Astrocyte (in vitro differentiated cells and primary cell): ENCODE measurements around the gene KDF1. TPM values are rescaled to one million over a fixed set of nuclear protein-coding genes. Genes with fewer than 3 reads are reported as not detected.

ENCODE experiments used
- DNase-seq: peaks from one replicate; pipeline ENCODE4 v3.0.0-alpha.2; 2010; ENCODE audit warnings: low read depth
- FAIRE-seq: peaks from 2 replicates; lab custom pipeline; 2011; peaks lifted over from hg19 to GRCh38; lab: Jason Lieb, UNC
- H2AFZ ChIP-seq: 2 replicates; pipeline ENCODE4 v1.6.0; 2012; ENCODE audit warnings: low read depth, low read length, inconsistent platforms
- H3K27ac ChIP-seq: 2 replicates; pipeline ENCODE4 v1.5.1; 2011; ENCODE audit warnings: low read depth, low read length, inconsistent platforms
- H3K27me3 ChIP-seq: 2 replicates; pipeline ENCODE4 v1.6.0; 2011; ENCODE audit warnings: low read length, inconsistent platforms; ENCODE audit not compliant: insufficient read depth
- H3K36me3 ChIP-seq: 2 replicates; pipeline ENCODE4 v1.5.1; 2011; ENCODE audit warnings: low read length, inconsistent platforms; ENCODE audit not compliant: insufficient read depth
- H3K4me1 ChIP-seq: 2 replicates; pipeline ENCODE4 v1.5.1; 2011; ENCODE audit warnings: low read length, inconsistent platforms; ENCODE audit not compliant: insufficient read depth
- H3K4me2 ChIP-seq: 2 replicates; pipeline ENCODE4 v1.6.0; 2012; ENCODE audit warnings: low read length, inconsistent platforms
- H3K4me3 ChIP-seq: 2 replicates; pipeline ENCODE4 v1.5.1; 2011; ENCODE audit warnings: low read depth, mild to moderate bottlenecking, low read length, inconsistent platforms; ENCODE audit not compliant: insufficient read depth
- H3K79me2 ChIP-seq: 2 replicates; pipeline ENCODE4 v1.6.0; 2012; ENCODE audit warnings: mild to moderate bottlenecking, low read length, inconsistent platforms; ENCODE audit not compliant: insufficient read depth
- H3K9ac ChIP-seq: 2 replicates; pipeline ENCODE4 v1.6.0; 2012; ENCODE audit warnings: mild to moderate bottlenecking, low read length, inconsistent platforms
- H3K9me3 ChIP-seq: 2 replicates; pipeline ENCODE4 v1.5.1; 2012; ENCODE audit warnings: low read depth, mild to moderate bottlenecking, low read length, inconsistent platforms; ENCODE audit not compliant: insufficient read depth
- H4K20me1 ChIP-seq: 2 replicates; pipeline ENCODE4 v1.6.0; 2012; ENCODE audit warnings: low read length, inconsistent platforms; ENCODE audit not compliant: insufficient read depth
- H3K27ac Mint-ChIP-seq: one replicate; pipeline ENCODE4 v1.8.0; 2021; ENCODE audit warnings: mild to moderate bottlenecking, mixed read lengths; ENCODE audit not compliant: unreplicated experiment
- H3K27me3 Mint-ChIP-seq: one replicate; pipeline ENCODE4 v1.8.0; 2021; ENCODE audit warnings: low read depth, mixed read lengths; ENCODE audit not compliant: unreplicated experiment
- H3K36me3 Mint-ChIP-seq: one replicate; pipeline ENCODE4 v1.8.0; 2021; ENCODE audit warnings: low read depth, mixed read lengths; ENCODE audit not compliant: unreplicated experiment
- H3K4me1 Mint-ChIP-seq: one replicate; pipeline ENCODE4 v1.8.0; 2021; ENCODE audit warnings: low read depth, mixed read lengths; ENCODE audit not compliant: unreplicated experiment
- H3K4me3 Mint-ChIP-seq: one replicate; pipeline ENCODE4 v1.8.0; 2021; ENCODE audit warnings: mild to moderate bottlenecking, moderate library complexity, mixed read lengths; ENCODE audit not compliant: unreplicated experiment
- H3K9me3 Mint-ChIP-seq: one replicate; pipeline ENCODE4 v1.8.0; 2021; ENCODE audit warnings: mild to moderate bottlenecking, mixed read lengths; ENCODE audit not compliant: unreplicated experiment
- EZH2 ChIP-seq: IDR thresholded peaks from 2 replicates; pipeline ENCODE4 v1.6.1; 2012; ENCODE audit warnings: mild to moderate bottlenecking, low read length, inconsistent platforms; ENCODE audit not compliant: insufficient read depth
- total RNA-seq: library from RNA; stranded (reverse); gene quantifications from 2 replicates; pipeline ENCODE4 v1.2.1, GENCODE V29; 2021
- TF ChIP-seq, protein P1 (sequence below): IDR thresholded peaks from 2 replicates; pipeline ENCODE4 v1.5.1; 2011; ENCODE audit warnings: low read depth, mild to moderate bottlenecking, inconsistent platforms, low read length, moderate library complexity; ENCODE audit not compliant: insufficient read depth

The KDF1 gene
- total RNA-seq, 1 donor from 2014 or later: 0.54 TPM

- Histone ChIP-seq H3K36me3 (peaks cover 33% of the 10 kb centered on the region), H3K4me3 (no peak overlapping the region), H3K27ac (no peak overlapping the region), H3K79me2 (peaks cover 5% of the 10 kb centered on the region), H3K4me2 (no peak overlapping the region), H4K20me1 (no peaks in the 10 kb centered on the region), H3K9ac (no peak overlapping the region), H2AFZ (no peak overlapping the region), H3K27me3 (no peaks in the 10 kb centered on the region), H3K9me3 (no peaks in the 10 kb centered on the region), H3K4me1 (no peaks in the 10 kb centered on the region)
- Mint-ChIP-seq H3K27me3 (no peaks in the 10 kb centered on the region), H3K4me1 (peaks cover 2% of the 10 kb centered on the region), H3K9me3 (peaks cover 2% of the 10 kb centered on the region), H3K36me3 (peaks cover 36% of the 10 kb centered on the region), H3K4me3 (no peak overlapping the region), H3K27ac (no peak overlapping the region)
- FAIRE-seq (no peak), DNase-seq (no peak)
- TF ChIP-seq EZH2: no peak
- TF ChIP-seq, protein P1, sequence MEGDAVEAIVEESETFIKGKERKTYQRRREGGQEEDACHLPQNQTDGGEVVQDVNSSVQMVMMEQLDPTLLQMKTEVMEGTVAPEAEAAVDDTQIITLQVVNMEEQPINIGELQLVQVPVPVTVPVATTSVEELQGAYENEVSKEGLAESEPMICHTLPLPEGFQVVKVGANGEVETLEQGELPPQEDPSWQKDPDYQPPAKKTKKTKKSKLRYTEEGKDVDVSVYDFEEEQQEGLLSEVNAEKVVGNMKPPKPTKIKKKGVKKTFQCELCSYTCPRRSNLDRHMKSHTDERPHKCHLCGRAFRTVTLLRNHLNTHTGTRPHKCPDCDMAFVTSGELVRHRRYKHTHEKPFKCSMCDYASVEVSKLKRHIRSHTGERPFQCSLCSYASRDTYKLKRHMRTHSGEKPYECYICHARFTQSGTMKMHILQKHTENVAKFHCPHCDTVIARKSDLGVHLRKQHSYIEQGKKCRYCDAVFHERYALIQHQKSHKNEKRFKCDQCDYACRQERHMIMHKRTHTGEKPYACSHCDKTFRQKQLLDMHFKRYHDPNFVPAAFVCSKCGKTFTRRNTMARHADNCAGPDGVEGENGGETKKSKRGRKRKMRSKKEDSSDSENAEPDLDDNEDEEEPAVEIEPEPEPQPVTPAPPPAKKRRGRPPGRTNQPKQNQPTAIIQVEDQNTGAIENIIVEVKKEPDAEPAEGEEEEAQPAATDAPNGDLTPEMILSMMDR: no peak
Observed at GRCh38 chr1:26946270-26946669, 14.0 kb downstream of the KDF1 start.

- Histone ChIP-seq H3K79me2 (peaks cover 9% of the 10 kb centered on the region), H3K36me3 (peaks cover 33% of the 10 kb centered on the region), H3K9me3 (no peaks in the 10 kb centered on the region), H3K9ac (no peak overlapping the region), H4K20me1 (no peaks in the 10 kb centered on the region), H3K4me3 (no peak overlapping the region), H3K27me3 (no peaks in the 10 kb centered on the region), H3K4me1 (no peaks in the 10 kb centered on the region), H3K4me2 (no peak overlapping the region), H3K27ac (no peak overlapping the region), H2AFZ (no peak overlapping the region)
- Mint-ChIP-seq H3K27me3 (no peaks in the 10 kb centered on the region), H3K36me3 (peaks cover 36% of the 10 kb centered on the region), H3K9me3 (peaks cover under 1% of the 10 kb centered on the region), H3K27ac (no peak overlapping the region), H3K4me1 (peaks cover 2% of the 10 kb centered on the region), H3K4me3 (no peak overlapping the region)
- TF ChIP-seq, protein P1: no peak
- TF ChIP-seq EZH2: no peak
- no peak for DNase-seq
- no peak for FAIRE-seq
Observed at GRCh38 chr1:26945728-26946127, 14.5 kb downstream of the KDF1 start.

DNA sequence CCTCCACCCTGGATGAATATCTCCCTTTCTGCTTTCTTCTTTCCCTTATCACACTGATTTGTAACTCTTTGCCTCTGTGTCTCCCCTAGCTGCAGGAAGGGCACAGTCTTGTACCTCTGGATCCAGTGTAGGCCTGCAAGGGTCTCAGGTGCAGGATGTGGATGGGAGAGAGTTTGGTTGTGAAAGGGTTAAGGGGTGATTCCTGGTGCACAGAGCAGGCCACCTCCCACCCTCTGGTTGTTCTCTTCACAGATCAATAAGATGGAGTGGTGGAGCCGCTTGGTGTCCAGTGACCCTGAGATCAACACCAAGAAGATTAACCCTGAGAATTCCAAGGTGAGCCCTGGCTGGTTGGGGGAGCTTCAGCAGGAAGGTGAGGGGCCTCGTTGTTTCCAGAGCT is 15.1 kb downstream of the KDF1 start:
- H3K27ac Mint-ChIP-seq: no peak overlapping the region
- no peak for TF ChIP-seq EZH2
- TF ChIP-seq, protein P1: no peak
- FAIRE-seq (no peak), DNase-seq (no peak)
- H3K4me1 Mint-ChIP-seq: peaks cover 6% of the 10 kb centered on the region
- Histone ChIP-seq H3K79me2 (peaks cover 9% of the 10 kb centered on the region), H3K27me3 (no peaks in the 10 kb centered on the region), H3K36me3 (peaks cover 33% of the 10 kb centered on the region), H2AFZ (no peak overlapping the region), H3K9ac (no peak overlapping the region), H3K4me1 (peaks cover 3% of the 10 kb centered on the region), H3K4me3 (no peak overlapping the region), H4K20me1 (no peaks in the 10 kb centered on the region), H3K27ac (no peak overlapping the region), H3K9me3 (no peaks in the 10 kb centered on the region), H3K4me2 (no peak overlapping the region)
- H3K36me3 Mint-ChIP-seq: peaks cover 36% of the 10 kb centered on the region
- no peaks in the 10 kb centered on the region for H3K27me3 Mint-ChIP-seq
- H3K9me3 Mint-ChIP-seq: no peaks in the 10 kb centered on the region
- H3K4me3 Mint-ChIP-seq: no peak overlapping the region
